HEK293 (cell line): ENCODE measurements around the gene CNGB1.

ENCODE experiments used
- CTCF ChIA-PET: fragments of 350-600 bp; formaldehyde crosslinking; extraction: SDS; loops from one replicate; lab custom pipeline; 2021; ENCODE audit warnings: antibody characterized with exemption; lab: Yijun Ruan, JAX
- POLR2A ChIA-PET: fragments of 300-600 bp; formaldehyde crosslinking; extraction: SDS; loops from one replicate; lab custom pipeline; 2020; ENCODE audit warnings: antibody characterized with exemption, inconsistent platforms; lab: Yijun Ruan, JAX
- H3K27ac ChIP-seq: fragments of 200-500 bp; sonication (Bioruptor generic); 2 replicates; pipeline ENCODE4 v1.5.1; 2014; ENCODE audit warnings: low read depth, low read length, control low read depth, inconsistent platforms; ENCODE audit errors: extremely low read depth
- H3K36me3 ChIP-seq, 2 experiments: fragments of 200-500 bp in 1 of 2; sonication (Bioruptor generic) in 1 of 2; 1 replicate in 1 of 2; 2 replicates in 1 of 2; pipeline ENCODE4 v1.5.1; 2014 to 2017; ENCODE audit warnings: inconsistent platforms in 2 of 2, low read length in 2 of 2; ENCODE audit not compliant: control insufficient read depth in 2 of 2, insufficient read depth in 1 of 2
- H3K4me1 ChIP-seq: fragments of 200-500 bp; sonication (Bioruptor generic); 2 replicates; pipeline ENCODE4 v1.5.1; 2014; ENCODE audit warnings: mild to moderate bottlenecking, low read length, inconsistent platforms; ENCODE audit not compliant: control insufficient read depth, insufficient read depth
- H3K4me3 ChIP-seq: 2 replicates; pipeline ENCODE4 v1.5.1; 2011; ENCODE audit warnings: low read depth, mild to moderate bottlenecking, control low read depth, low read length, moderate library complexity
- H3K9me3 ChIP-seq: fragments of 200-500 bp; sonication (Bioruptor generic); 2 replicates; pipeline ENCODE4 v1.5.1; 2014; ENCODE audit warnings: low read depth, low read length, inconsistent platforms; ENCODE audit not compliant: control insufficient read depth, insufficient read depth
- GLI4 ChIP-seq: fragments of 450-650 bp; formaldehyde crosslinking; IDR thresholded peaks from 2 replicates; pipeline ENCODE4 v1.5.1; 2016; ENCODE audit warnings: missing biosample characterization, missing genetic modification characterization
- HOXA7 ChIP-seq: sonication (generic); formaldehyde crosslinking; IDR thresholded peaks from 2 replicates; pipeline ENCODE4 v1.8.1; 2022; ENCODE audit warnings: missing genetic modification reagents, borderline replicate concordance
- MZF1 ChIP-seq: fragments of 450-650 bp; formaldehyde crosslinking; IDR thresholded peaks from 2 replicates; pipeline ENCODE4 v1.5.1; 2017; ENCODE audit warnings: missing biosample characterization, missing genetic modification characterization, borderline replicate concordance
- ZIC2 ChIP-seq: fragments of 450-650 bp; formaldehyde crosslinking; IDR thresholded peaks from 2 replicates; pipeline ENCODE4 v1.5.1; 2016; ENCODE audit warnings: missing biosample characterization, missing genetic modification characterization
- ZNF121 ChIP-seq: fragments of 450-650 bp; formaldehyde crosslinking; IDR thresholded peaks from 2 replicates; pipeline ENCODE4 v1.5.1; 2016; ENCODE audit warnings: missing biosample characterization, missing genetic modification characterization
- ZNF175 ChIP-seq: fragments of 450-650 bp; formaldehyde crosslinking; IDR thresholded peaks from 2 replicates; pipeline ENCODE4 v1.5.1; 2016; ENCODE audit warnings: missing biosample characterization, missing genetic modification characterization
- ZNF184 ChIP-seq: fragments of 450-650 bp; IDR thresholded peaks from 2 replicates; pipeline ENCODE4 v1.5.1; 2018; ENCODE audit warnings: missing biosample characterization, mild to moderate bottlenecking, missing genetic modification characterization
- ZNF24 ChIP-seq: fragments of 450-650 bp; formaldehyde crosslinking; IDR thresholded peaks from 2 replicates; pipeline ENCODE4 v1.5.1; 2016; ENCODE audit warnings: missing biosample characterization, missing genetic modification characterization
- ZNF302 ChIP-seq: fragments of 450-650 bp; formaldehyde crosslinking; IDR thresholded peaks from 2 replicates; pipeline ENCODE4 v1.5.1; 2016; ENCODE audit warnings: missing biosample characterization, missing genetic modification characterization, low read depth
- ZNF366 ChIP-seq: fragments of 450-650 bp; formaldehyde crosslinking; conservative IDR thresholded peaks from 2 replicates; pipeline ENCODE4 v1.5.1; 2016; ENCODE audit warnings: missing biosample characterization, missing genetic modification characterization
- ZNF433 ChIP-seq: fragments of 450-650 bp; formaldehyde crosslinking; IDR thresholded peaks from 2 replicates; pipeline ENCODE4 v1.5.1; 2016; ENCODE audit warnings: missing biosample characterization, missing genetic modification characterization, low read depth
- ZNF623 ChIP-seq: fragments of 450-650 bp; formaldehyde crosslinking; IDR thresholded peaks from 2 replicates; pipeline ENCODE4 v1.5.1; 2016; ENCODE audit warnings: missing biosample characterization, missing genetic modification characterization
- ZNF654 ChIP-seq: fragments of 450-650 bp; formaldehyde crosslinking; IDR thresholded peaks from 2 replicates; pipeline ENCODE4 v1.5.1; 2016; ENCODE audit warnings: low read depth, missing biosample characterization, missing genetic modification characterization
- ZNF677 ChIP-seq: fragments of 450-650 bp; IDR thresholded peaks from 2 replicates; pipeline ENCODE4 v1.5.0; 2018; ENCODE audit warnings: missing biosample characterization, mild to moderate bottlenecking, missing genetic modification characterization, moderate library complexity
- ZNF76 ChIP-seq: fragments of 450-650 bp; formaldehyde crosslinking; IDR thresholded peaks from 2 replicates; pipeline ENCODE4; 2016; ENCODE audit warnings: low read depth, missing biosample characterization, missing genetic modification characterization, borderline replicate concordance
- ZNF791 ChIP-seq: fragments of 450-650 bp; formaldehyde crosslinking; IDR thresholded peaks from 2 replicates; pipeline ENCODE4 v1.5.1; 2016; ENCODE audit warnings: missing biosample characterization, missing genetic modification characterization
- TF ChIP-seq, protein P1 (sequence below): fragments of 450-650 bp; formaldehyde crosslinking; IDR thresholded peaks from 2 replicates; pipeline ENCODE4; 2016; ENCODE audit warnings: missing biosample characterization, missing genetic modification characterization
- TF ChIP-seq, protein P2 (sequence below): fragments of 450-650 bp; formaldehyde crosslinking; IDR thresholded peaks from 2 replicates; pipeline ENCODE4 v1.5.1; 2016; ENCODE audit warnings: missing biosample characterization, missing genetic modification characterization
- TF ChIP-seq, protein P3 (sequence below): fragments of 450-650 bp; formaldehyde crosslinking; IDR thresholded peaks from 2 replicates; pipeline ENCODE4 v1.5.1; 2016; ENCODE audit warnings: missing biosample characterization, missing genetic modification characterization, low read depth
- TF ChIP-seq, protein P4 (sequence below): fragments of 450-650 bp; IDR thresholded peaks from 2 replicates; pipeline ENCODE4 v1.5.1; 2018; ENCODE audit warnings: missing biosample characterization, missing genetic modification characterization
- TF ChIP-seq, protein P5 (sequence below): fragments of 450-650 bp; formaldehyde crosslinking; IDR thresholded peaks from 2 replicates; pipeline ENCODE4 v1.5.1; 2016; ENCODE audit warnings: missing biosample characterization, missing genetic modification characterization

CNGB1 gene

DNA sequence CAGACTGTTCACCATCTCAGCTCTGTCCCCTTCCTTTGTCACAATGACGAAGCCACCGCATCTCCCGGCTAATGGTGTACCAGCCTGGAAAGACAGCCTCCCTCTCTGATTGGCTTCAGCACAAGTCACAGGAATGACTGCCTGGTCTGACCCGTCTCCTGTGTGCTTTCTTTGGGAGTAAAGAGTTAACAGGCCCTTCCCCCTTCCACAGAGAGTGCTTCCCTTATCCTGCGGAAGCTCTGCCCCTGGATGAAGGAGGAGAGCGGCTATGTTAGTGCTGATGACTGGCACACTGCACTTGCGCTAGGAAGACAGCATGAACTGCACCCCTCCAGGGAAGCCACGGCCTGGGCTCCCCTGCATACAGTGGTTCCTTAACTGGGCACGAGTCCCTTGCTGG lies 41.6 kb upstream of the CNGB1 start (continued):
- TF ChIP-seq, protein P1, sequence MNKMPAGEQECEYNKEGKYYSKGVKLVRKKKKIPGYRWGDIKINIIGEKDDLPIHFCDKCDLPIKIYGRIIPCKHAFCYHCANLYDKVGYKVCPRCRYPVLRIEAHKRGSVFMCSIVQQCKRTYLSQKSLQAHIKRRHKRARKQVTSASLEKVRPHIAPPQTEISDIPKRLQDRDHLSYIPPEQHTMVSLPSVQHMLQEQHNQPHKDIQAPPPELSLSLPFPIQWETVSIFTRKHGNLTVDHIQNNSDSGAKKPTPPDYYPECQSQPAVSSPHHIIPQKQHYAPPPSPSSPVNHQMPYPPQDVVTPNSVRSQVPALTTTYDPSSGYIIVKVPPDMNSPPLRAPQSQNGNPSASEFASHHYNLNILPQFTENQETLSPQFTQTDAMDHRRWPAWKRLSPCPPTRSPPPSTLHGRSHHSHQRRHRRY (tag by site-specific recombination): no peak

DNA sequence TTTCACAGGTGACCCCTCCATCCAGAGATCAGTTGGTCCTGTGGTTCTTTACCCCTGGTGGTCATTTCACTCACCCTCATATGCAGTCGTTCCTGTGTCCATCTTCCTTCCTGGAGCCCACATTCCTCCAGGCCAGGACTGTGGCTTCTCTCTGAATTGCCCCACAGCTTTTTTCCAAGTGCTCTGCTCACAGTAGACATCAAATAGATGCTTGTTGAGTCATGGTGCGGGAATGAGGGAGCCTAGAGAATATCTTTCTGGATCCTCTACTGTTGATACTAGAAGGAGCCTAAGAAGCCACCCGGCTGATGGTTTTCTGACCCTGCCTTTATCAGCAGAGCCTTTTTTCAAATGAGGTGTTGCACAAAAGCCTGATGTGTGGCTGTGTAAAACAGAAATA lies 40.7 kb upstream of the CNGB1 start:
- peaks cover 0 to 61% of the 10 kb centered on the region in 2 experiments; a peak in 2 of 3 replicates for H3K36me3 ChIP-seq
- TF ChIP-seq ZNF677 (tag by site-specific recombination) (no peak), ZNF24 (no peak), ZNF654 (no peak), HOXA7 (CRISPR knock-in tag) (no peak), ZNF76 (tag by site-specific recombination) (no peak), GLI4 (tag by site-specific recombination) (no peak), ZNF184 (no peak), ZIC2 (no peak), ZNF302 (tag by site-specific recombination) (no peak), ZNF433 (tag by site-specific recombination) (no peak), ZNF121 (tag by site-specific recombination) (no peak), ZNF623 (tag by site-specific recombination) (no peak), ZNF175 (tag by site-specific recombination) (no peak), ZNF791 (tag by site-specific recombination) (no peak), MZF1 (tag by site-specific recombination) (no peak), ZNF366 (tag by site-specific recombination) (no peak)
- TF ChIP-seq, protein P2, sequence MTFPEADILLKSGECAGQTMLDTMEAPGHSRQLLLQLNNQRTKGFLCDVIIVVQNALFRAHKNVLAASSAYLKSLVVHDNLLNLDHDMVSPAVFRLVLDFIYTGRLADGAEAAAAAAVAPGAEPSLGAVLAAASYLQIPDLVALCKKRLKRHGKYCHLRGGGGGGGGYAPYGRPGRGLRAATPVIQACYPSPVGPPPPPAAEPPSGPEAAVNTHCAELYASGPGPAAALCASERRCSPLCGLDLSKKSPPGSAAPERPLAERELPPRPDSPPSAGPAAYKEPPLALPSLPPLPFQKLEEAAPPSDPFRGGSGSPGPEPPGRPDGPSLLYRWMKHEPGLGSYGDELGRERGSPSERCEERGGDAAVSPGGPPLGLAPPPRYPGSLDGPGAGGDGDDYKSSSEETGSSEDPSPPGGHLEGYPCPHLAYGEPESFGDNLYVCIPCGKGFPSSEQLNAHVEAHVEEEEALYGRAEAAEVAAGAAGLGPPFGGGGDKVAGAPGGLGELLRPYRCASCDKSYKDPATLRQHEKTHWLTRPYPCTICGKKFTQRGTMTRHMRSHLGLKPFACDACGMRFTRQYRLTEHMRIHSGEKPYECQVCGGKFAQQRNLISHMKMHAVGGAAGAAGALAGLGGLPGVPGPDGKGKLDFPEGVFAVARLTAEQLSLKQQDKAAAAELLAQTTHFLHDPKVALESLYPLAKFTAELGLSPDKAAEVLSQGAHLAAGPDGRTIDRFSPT: no peak
- TF ChIP-seq, protein P3, sequence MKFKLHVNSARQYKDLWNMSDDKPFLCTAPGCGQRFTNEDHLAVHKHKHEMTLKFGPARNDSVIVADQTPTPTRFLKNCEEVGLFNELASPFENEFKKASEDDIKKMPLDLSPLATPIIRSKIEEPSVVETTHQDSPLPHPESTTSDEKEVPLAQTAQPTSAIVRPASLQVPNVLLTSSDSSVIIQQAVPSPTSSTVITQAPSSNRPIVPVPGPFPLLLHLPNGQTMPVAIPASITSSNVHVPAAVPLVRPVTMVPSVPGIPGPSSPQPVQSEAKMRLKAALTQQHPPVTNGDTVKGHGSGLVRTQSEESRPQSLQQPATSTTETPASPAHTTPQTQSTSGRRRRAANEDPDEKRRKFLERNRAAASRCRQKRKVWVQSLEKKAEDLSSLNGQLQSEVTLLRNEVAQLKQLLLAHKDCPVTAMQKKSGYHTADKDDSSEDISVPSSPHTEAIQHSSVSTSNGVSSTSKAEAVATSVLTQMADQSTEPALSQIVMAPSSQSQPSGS (tag by site-specific recombination): no peak
- TF ChIP-seq, protein P4, sequence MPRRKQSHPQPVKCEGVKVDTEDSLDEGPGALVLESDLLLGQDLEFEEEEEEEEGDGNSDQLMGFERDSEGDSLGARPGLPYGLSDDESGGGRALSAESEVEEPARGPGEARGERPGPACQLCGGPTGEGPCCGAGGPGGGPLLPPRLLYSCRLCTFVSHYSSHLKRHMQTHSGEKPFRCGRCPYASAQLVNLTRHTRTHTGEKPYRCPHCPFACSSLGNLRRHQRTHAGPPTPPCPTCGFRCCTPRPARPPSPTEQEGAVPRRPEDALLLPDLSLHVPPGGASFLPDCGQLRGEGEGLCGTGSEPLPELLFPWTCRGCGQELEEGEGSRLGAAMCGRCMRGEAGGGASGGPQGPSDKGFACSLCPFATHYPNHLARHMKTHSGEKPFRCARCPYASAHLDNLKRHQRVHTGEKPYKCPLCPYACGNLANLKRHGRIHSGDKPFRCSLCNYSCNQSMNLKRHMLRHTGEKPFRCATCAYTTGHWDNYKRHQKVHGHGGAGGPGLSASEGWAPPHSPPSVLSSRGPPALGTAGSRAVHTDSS: no peak
- TF ChIP-seq, protein P5, sequence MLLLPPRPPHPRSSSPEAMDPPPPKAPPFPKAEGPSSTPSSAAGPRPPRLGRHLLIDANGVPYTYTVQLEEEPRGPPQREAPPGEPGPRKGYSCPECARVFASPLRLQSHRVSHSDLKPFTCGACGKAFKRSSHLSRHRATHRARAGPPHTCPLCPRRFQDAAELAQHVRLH (tag by site-specific recombination): no peak
- no peak overlapping the region for H3K4me3 ChIP-seq
- H3K9me3 ChIP-seq: no peaks in the 10 kb centered on the region
- H3K27ac ChIP-seq: no peak overlapping the region
- ChIA-PET CTCF (interaction anchor here (1.1 to 2.9 kb wide), 2 partner anchors 85 to 110 kb away, joined by 3 to 19 read pairs; no protein-coding TSS in a partner anchor), POLR2A (no interaction called here)
- H3K4me1 ChIP-seq: no peaks in the 10 kb centered on the region
